ENCODE measurements around the gene RAPGEF6.

DNA sequence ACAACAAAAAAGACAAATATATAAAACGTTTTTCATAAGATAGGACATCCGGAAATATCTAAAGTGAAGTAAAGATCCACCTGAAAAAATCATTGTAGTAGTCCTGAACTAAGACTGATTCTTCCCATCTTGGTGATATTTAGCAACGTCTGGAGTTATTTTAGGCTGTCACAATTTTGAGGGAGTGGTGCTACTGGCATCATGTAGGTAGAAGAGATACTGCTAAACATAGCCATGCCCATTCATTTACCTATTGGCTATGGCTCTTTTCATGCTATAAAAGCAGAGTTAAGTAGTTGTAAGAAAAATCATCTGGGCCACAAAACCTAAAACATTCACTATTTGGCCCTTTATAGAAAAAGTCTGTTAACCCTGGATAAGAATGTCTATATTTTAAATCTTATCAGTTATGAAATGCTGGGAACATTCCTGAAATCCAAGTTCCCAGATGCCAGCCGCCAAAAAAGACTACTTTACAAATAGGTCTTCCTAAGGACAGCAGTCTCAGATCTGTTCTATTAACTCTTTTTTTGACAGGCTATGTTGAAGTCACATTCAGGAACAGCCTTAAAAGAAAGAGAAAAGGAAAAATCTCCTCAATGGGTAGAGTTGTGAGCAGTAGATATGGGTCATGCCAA lies 27.0 kb downstream of the RAPGEF6 start:
- TF ChIP-seq CTCF (IDR thresholded peaks at IDR 0.05): no peak
- no peak for TF ChIP-seq POLR2AphosphoS5 (IDR thresholded peaks at IDR 0.05)
